DMS 273 (cell line): ENCODE measurements around the gene LPAR2.
"Not testable (repeated sequence)": the region's sequence is repeated elsewhere in the genome, so short reads cannot be mapped to it uniquely, and the experiment has no call there.

Source experiments
- DNase-seq: peaks from one replicate; lab custom pipeline; 2025; ENCODE audit not compliant: unreplicated experiment; lab: John Stamatoyannopoulos, UW

LPAR2 gene

DNA sequence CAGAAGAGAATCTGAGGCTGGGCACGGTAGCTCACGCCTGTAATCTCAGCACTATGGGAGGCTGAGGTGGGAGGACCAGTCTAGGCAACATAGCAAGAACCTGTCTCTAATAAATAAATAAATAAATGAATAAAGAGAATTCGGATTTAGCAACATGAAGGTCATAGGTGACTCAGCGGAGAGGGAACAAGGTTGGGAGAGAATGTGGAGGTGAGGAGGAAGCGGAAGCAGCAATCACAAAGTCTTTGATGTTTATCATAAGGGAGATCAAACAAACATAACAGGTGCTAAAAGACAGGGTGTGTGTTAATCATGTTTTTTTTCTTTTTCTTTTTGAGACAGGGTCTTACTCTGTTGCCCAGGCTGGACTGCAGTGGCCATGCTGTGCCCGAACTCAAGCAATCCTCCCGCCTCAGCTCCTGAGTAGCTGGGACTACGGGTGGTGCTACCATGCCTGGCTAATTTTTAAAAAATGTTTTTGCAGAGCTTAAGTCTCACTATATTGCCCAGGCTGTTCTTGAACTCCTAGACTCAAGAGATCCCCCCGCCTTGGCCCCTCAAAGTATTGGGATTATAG lies 25.8 kb downstream of the LPAR2 start:
- DNase-seq, result no peak

DNA sequence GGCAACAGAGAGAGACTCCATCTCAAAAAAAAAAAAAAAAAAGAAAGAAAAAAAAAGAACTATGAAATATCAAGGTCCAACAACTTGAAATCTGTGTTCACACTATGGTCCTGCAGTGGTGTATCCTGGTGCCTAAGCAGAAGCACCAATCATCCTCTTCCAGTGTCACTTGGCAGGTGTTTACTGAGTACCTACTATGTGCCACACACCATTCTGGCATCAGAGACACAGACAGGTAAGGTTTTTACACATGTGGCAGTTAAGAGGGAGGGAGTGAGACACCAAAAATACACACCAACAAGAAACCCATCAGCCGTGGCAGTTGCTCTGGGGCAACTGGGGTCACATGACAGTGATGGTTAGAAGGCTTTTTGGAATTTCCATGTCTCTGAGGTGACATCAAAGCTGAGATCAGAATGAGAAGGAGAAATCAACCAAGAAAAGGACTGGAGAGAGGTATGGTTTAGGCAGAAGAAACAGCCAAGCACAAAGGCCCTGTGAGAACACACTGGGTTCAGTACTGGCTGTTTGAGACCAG lies 27.2 kb downstream of the LPAR2 start:
- DNase-seq, result no peak

DNA sequence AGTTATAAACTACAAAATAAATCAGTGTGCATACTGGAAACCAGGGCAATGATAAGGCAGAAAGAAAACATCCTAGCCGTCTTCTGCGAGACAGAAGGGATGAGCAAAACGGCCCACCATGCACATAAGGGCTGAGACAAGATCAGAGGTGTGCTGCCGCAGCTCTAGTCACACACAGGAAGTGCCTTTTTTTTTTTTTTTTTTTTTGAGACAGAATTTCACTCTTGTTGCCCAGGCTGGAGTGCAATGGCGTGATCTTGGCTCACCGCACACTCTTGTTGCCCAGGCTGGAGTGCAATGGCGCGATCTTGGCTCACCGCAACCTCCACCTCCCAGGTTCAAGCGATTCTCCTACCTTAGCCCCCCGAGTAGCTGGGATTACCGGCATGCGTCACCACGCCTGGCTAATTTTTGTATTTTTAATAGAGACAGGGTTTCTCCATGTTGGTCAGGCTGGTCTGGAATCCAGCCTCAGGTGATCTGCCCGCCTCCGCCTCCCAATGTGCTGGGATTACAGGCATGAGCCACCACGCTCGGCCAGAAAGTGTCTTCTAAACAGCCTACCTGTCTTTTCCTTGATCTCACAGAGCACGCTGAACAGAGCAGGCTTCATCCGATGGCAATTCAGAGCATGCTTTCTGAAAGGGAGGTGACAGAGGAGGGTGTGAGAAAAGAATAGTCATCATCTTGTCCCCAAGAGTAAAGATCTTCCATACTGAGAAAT lies 29.1 kb downstream of the LPAR2 start:
- not testable (repeated sequence) for DNase-seq

DNA sequence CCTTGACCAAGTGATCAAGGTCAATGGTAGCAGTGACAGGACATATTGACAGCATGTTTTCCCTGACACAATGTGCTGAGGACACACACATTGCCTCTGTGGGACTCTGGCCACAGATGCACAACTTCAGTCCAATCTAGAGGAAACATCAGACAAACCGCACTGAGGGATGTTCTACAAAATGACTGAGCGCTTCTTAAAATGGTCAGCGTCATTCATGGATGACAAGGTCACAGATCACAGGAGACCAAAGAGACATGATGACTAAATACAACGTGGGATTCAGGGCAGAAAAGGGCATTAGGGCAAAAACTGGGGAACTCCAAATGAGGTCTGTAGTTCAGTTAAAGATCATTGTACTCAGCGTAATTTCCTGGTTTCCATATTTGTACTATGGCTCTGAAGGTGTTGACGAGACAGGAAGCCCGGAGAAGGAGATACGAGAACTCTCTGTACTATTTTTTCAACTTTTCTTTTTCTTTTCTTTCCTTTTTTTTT lies 30.2 kb downstream of the LPAR2 start:
- DNase-seq, result no peak

DNA sequence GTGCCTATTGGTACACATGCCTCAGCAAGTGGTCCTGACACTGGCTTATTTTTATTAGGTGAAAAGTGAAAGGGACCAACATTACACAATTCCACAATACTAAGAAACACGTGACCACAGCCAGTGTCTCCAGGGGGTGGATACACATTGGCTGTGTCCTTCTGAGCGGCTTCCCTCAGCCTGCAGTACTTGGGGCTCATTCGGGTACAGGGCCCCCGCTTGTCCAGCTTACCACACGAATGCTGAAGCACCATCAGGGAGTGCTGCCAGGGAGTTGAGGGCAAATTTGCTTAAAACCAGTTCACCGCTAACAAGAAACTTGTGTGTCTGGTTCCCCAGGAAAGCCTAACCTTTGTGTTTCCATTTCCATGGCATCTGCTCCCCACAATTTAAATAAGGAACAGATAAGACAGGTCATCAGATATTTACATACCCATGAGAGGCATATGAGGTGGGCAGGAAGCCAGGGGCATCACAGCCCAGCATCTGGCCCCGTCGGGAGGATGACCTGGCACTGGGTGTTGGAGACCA lies 32.8 kb downstream of the LPAR2 start:
- DNase-seq, result peak; percentile 94

DNA sequence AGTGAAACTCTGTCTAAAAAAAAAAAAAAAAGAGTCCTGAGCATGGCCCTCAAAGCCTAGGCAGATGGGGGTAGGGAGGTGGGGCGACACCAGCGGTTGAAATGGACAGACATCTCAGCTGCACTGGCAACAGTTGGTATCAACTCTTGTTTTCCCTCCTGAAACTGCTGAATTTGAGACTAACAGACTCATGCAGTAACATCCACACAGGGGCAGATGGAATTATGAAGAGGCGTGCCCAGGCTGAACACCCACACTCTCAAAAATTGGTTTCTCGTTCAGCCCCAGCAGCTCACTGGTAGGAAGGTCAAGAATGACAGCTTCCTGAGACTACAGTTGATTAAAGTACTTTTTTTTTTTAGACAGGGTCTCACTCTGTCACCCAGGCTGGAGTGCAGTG lies 33.6 kb downstream of the LPAR2 start:
- DNase-seq, result peak; percentile 90

DNA sequence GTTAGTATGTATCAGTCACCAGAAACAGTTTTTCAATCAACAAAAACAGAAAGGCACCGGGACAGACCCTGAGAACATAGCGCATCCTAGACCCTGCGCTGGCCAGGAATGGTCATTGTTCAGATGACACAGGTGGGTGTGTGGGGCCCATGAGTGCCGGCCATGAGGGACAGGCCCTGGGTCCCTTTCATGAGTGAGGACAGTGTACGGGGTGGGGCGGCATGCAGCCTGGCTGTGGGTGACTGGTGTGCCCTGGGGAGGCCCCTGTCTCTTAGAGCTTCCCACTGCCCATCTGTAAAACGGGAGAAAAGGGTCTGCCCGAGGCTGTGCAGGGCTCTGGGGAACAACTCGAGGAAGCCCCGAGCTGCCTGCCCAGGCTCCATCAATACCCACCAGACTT lies 35.3 kb downstream of the LPAR2 start:
- DNase-seq, result no peak

DNA sequence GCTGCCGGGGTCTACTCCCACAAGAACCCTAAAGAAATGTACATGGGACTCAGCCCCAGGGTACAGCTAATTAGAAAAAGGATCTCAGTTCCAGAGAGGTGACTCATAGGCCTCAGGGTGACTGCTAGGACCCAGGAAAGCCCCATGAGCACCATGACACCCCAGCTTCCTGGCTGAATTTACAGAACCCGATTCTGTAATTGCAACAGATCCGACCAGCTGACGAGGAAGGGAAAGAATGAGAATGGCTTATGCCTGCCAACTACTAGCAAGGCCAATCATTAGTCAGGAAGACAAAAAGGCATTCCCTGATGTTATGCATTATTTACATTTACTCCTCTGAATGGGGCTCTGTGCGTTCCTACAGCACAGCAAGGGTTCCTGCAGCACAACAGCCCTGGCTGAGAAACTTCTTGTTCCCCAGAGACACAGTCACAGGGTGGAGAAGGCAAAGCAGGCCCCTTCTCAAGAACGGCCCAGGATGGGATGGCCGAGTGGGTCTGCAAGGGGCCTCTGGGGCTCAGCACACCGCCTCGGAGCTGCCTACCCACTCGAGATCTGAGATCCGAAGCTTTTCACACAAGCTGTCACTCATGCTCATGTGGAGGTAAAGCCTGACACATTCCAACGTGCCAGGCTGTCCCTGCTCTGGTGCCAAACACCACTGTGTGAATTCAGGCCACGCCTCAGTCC lies 36.7 kb downstream of the LPAR2 start:
- DNase-seq, result peak; percentile 58

DNA sequence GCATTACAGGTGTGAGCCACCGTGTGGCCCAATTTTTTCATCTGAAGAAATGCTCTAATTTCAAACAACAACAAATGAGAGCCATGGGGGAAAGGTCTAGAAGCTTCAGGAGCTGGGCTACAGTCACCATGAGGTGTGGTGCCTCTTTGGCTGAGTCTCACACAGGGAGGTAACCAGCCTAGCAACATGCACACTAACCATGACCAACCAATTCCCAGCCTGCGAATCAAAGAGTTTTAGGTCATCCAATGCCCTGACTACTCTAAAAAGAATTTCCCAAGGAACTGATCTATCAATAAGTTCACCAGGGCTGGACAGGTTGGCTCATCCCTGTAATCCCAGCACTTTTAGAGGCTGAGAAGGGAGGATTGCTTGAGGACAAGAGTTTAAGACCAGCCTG lies 39.5 kb downstream of the LPAR2 start:
- DNase-seq, result no peak

DNA sequence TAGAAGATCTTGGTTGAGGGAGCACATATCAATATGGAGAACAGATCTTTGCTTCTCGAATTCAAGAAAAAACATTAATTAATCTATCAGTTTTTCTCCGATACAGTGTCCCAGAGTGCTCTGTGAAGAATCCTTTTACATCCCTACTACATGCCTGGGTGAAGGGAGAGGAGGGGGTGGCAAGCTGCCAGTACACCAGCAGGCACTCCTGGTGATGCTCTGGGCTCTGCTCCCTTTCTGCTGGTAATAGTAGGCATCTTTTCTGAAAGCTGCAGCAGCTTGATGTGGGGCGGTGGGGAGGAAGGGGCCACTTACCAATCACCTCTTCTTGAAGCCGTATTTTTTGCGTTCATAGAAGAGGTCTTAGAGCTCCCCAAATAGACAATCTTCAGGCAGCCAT lies 40.2 kb downstream of the LPAR2 start:
- peak; percentile 88 for DNase-seq

DNA sequence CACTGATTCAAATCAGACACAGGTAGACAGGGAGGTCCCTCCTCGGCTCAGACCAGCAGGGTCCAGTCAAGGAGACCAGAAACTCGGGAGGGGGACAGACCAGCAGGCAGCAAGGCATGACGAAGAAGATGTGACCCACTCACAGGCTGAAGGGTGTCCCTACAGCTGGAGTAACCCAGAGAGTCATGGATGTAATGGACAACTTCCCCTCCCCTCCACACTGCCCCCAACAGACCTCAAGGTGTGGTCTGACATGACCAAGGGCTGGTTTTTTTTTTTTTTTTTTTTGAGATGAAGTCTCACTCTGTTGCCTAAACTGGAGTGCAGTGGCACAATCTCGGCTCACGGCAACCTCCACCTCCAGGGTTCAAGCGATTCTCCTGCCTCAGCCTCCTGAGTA lies 43.7 kb downstream of the LPAR2 start:
- DNase-seq, result no peak

DNA sequence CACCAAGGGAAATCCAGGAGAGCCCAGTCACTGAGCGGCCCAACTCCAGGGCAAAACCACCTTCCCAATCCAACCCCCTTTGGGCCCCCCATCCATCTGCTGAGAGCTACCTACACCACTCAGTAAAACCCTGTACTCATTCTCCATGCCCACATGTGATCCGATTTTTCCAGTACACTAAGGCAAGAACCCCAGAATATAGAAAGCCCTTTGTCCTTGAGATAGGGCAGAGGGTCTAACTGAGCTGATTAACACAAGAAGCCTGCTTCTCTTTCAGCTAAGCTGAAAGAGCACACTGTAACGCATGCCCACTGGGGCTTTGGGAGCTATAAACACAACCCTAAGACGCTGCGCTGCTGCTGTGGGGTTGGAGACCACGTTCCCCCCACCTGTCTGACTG lies 45.5 kb downstream of the LPAR2 start:
- DNase-seq, result no peak

DNA sequence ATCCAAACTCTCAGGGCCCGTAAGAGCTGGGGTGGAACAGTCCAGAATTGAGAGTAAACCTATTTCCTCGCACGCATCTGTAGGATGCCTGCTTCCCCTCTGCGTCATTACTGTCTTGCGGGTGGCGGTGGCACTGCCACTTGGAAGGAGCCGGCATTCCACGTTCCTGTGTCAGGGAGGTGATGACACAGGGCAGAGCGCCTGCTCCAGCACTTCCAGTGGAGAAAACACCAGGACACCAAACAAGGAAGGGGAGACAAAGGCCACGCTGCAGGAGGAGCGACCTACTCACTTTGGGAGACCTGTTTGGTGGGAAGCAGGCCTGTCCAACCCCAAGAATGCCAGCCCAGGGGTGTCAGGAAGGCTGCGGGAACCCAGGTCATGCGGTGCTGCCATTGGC lies 46.6 kb downstream of the LPAR2 start:
- DNase-seq, result no peak

DNA sequence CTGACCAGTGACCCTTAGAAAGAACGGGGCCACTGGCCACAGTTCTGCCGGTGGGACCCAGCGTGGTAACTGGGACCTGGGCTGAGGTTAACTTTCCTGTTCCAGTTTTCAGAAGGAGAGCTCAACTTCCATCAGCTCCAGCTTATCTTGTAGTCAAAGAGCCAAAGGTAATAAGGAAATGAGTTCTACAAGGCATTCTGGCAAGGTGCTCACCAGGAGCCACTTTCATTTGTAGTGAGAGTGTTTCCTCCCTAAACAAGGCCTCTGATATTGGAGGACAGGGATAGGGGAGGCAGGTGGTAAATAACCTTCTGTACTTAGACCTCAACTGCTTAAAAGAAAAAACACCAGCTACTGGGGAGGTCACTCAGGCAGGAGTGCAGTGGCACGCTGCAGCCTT lies 47.6 kb downstream of the LPAR2 start:
- DNase-seq, result no peak

DNA sequence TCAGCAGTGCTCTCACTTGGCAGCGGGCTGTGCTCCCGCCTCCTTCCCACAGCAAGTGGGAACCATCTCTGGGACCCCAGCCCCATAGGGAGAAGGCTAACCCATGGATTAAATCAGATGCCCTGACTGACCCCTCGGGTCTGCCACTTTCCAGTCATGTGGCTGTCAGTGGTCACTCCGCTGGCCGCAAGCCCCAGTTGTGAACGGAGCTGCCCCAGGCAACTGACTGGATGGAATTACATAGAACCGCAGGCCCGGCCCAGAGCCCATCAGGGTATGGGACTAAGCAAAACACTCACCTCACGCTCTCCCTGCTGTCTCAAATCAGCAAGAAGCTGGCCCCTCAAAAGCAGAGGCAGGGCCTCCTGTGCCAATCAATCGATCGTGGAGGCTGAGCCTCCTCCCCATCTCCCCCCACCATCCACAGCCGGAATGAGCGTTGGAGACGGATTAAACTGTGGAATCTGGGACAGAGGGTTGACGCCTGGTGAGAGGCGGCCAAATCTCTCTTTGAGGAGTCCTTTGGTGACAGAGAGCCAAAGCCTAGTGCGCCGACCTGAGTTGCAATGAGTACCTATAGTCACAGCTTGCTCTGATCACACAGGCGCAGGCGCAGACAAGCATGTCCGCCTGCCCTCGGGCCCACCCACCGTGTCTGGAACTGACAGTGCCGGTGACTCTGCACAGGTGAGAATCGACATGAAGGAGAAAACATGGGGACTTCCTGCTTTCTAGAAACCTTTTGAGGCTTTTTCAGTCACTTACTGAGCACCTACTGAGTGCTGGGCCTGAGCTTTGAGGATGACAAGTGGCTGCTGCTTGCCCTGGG lies 48.3 kb downstream of the LPAR2 start:
- no peak for DNase-seq

DNA sequence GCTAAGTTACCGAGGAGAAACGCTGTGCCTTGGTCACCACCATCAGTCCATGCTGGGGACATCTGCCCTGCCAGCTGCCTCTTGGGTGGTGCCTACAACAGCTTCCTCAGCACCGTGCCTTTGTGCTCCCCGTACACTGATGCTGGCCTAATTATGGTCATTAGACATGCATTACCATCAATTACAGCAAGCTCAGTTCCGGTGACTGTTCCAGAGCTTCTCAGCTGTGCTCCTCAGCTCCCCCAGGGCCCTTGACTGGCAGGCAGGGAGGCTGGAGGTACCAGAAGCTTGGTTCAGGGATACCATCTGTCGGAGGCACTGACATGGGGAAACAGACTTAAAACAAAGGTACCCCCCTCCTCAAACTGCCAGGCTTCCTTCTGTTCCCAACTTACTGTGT lies 49.8 kb downstream of the LPAR2 start:
- peak; percentile 94 for DNase-seq

DNA sequence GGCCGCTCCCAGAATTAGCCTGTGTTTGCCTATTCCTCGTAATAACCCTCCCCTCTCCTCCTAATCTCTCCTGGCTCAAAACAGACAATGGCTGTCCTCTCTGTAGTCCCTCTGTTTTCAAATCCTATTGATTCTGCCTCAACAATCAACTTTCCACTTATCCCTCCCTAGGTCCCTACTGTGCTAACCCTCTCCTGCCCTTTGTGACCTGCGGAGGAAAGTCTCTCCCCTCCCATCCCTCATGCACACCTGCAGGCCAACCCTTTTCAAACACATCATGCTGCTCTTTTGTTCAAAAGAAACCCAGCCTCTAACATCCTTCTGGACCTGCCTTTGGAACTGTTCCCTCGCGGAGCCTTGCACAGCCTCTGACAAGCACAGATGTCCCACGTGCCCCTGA lies 52.6 kb downstream of the LPAR2 start:
- no peak for DNase-seq
